HG03103 (cell line): ENCODE measurements around the gene ZNF560.

Source experiments
- ATAC-seq: cut with Tn5 transposase; IDR thresholded peaks from one replicate; pipeline ENCODE4 v1.9.1; 2021; ENCODE audit warnings: low read depth; ENCODE audit not compliant: unreplicated experiment

ZNF560 gene

DNA sequence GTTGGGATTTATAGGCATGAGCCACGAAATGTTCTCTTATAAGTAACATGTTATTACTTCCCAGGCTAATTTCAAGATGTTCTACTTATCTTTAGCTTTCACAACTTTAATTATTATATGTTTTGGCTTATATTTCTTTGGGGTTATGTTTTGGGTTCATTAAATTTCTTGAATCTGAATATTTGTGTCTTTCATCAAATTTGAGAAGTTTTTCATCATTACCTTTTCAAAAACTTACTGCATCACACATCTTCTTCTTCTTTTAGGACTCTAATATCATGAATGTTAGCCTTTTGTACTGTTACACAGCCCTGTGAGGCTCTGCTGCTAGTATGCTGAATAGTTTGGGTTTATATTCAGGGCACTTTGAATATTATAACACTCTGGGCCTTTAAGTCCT is 53.4 kb downstream of the ZNF560 start:
- ATAC-seq, result no peak

DNA sequence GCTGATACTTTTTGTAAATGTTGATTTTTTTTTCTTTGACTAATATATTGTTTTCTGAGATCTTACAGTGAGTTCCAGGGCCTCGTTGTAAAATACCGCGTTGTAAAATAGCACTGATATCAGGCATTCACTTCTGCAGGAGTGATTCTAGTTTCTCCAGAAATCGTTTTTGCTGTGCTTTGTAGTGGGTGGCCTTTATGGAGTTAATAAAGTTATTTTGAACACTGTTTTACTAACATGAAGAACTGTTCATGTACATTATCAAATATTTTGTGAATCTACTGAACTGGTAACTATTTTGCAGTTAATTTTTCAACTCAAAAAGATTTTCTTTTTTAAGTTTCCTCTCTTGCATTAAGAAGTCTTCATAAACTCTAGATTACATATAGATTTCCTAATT is 62.1 kb downstream of the ZNF560 start:
- ATAC-seq, result no peak

DNA sequence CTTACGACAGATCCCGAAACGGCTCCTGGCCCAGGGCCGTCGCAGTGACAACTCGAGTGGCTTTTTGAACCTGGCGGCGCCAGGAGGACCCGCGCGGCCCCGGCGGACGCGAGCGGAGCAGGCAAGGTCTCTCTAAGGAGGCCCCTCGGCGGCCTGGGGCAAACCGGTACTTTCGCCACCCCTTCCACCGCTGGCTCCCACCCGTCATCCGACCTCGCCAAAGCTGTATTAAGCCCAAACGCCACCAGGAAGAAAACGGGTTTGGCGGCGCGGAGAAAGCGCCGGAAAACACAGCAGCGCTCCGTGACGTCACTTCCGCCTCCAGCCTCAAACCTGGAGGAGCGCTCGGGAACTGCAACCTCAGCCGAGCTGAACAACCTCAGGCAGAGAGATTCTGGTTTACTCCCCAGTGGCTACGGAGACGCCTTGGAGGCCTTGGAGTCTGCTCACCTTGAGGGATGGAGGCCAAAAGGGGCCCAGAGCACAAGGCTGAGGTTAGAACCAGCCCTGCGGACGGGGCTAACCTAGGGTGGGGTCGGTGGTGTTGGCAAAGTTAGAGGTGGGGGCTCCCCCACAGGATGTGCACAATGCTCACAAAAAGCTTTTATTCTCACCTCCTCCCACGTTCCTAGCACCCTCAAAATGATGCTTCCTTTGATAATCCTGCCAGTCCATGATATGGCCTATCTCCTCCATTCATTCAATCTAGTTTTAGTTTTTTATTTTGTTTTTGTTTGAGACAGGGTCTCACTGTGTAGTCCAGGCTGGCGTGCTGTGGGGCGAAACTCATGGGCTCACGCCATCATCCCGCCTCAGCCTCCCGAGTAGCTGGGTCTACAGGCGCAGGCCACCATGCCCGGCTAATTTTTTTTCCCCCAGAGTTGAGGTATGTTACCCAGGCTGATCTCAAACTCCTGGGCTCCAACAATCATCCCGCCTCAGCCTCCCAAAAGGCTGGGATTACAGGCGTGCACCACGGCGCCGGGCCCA is 62.8 kb downstream of the ZNF560 start, which contains the start of gene ZNF266:
Gene ZNF266, minus strand, starts transcription at position 295 of the 990 bp plus-strand sequence. CDS start 15,484 bp downstream, outside the sequence.
- ATAC-seq, result peak; percentile 91

DNA sequence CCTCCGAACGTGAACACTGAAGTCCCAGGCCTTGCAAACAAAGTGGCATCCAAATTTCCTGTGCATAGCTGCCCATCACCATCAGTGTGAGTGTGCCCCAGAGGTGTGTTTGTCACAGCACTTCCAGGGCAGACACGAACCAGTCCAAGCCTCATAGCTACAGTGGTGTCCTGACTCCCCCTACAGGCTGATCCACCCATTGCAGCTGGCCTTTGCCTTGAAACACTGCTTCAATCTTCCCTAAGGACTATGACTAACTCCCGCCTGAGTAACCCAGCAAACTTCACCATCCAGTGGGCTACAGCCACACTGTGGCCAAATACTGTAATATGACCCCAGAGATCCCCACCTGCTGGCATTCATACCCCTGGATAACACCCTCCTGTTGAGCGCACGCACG is 66.9 kb downstream of the ZNF560 start:
- no peak for ATAC-seq

DNA sequence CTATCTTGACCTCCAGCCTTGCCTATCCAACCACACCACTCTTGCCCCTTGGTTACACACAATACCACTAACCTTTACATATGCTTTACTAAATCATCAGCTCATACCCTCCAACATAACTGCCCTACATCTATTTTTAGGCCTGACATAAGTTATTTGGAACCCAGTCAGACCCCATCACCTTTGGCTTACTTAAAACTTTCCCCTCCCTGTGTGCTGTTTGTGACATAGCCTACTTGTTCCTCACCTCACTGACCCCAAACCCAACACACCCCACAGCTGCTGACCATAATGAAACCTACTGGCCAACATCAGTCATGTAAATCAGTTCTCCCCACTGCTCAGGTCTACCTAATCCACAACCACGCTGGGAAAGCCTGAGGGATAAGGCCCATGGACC is 68.0 kb downstream of the ZNF560 start:
- no peak for ATAC-seq

DNA sequence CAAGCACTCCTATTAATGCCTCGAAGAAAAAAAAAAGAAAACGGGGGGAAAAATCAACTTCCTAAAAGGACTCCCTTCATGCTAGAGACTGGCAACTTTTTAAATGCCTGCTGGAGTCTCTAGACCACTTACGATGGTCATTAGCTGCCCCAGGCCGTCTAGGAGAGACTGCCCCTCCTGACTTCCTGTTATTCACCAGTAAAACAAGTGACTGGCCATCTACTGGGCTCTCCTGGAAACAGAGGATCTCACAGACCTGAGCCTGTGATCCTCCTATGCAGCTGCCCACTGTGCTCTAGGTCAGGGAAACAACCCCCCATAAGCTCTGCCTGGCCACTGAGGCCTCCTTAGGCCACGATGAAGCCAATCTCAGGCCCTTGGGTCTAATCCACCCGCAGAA is 70.5 kb downstream of the ZNF560 start:
- no peak for ATAC-seq
